AG04450 (cell line): ENCODE data around the gene STK4. TPM values are rescaled to one million over a fixed set of nuclear protein-coding genes. Genes with fewer than 3 reads are reported as not detected.
"Not testable (repeated sequence)": the region's sequence is repeated elsewhere in the genome, so short reads cannot be mapped to it uniquely, and the experiment has no call there.

Experiments
- CTCF ChIA-PET: fragments of 300-600, 350-600 bp; formaldehyde crosslinking; extraction: SDS; loops from one replicate; lab custom pipeline; 2022; ENCODE audit warnings: antibody characterized with exemption, inconsistent platforms; lab: Charles Lee
- POLR2A ChIA-PET: fragments of 350-600 bp; formaldehyde crosslinking; extraction: SDS; loops from one replicate; lab custom pipeline; 2021; ENCODE audit warnings: antibody characterized with exemption, inconsistent platforms; lab: Yijun Ruan, JAX
- DNase-seq: peaks from one replicate; pipeline ENCODE4 v3.0.0-alpha.2; 2011; ENCODE audit warnings: low read depth, low spot score
- H3K27ac ChIP-seq: one replicate; pipeline ENCODE4 v1.5.1; 2012; ENCODE audit warnings: low read depth, low read length, control low read depth
- H3K27me3 ChIP-seq: one replicate; pipeline ENCODE4 v1.6.0; 2012; ENCODE audit warnings: low read length; ENCODE audit not compliant: control insufficient read depth, insufficient read depth
- H3K4me3 ChIP-seq: 2 replicates; pipeline ENCODE4 v1.5.1; 2011; ENCODE audit warnings: mild to moderate bottlenecking, low read depth, low read length, control low read depth
- H3K9me3 ChIP-seq: 2 replicates; pipeline ENCODE4 v1.5.1; 2012; ENCODE audit warnings: low read length; ENCODE audit not compliant: control insufficient read depth, insufficient read depth
- CTCF ChIP-seq: IDR thresholded peaks from 2 replicates; pipeline ENCODE4 v1.5.1; 2011; ENCODE audit warnings: low read depth, low read length, control low read depth, inconsistent platforms
- polyA plus RNA-seq: library from polyadenylated mRNA; depleted of rRNA; stranded (reverse); fragments of >200 nt; gene quantifications from 2 replicates; pipeline ENCODE4 v1.2.3, GENCODE V29; 2011

STK4 gene
- polyA plus RNA-seq, 1 experiment, result 25.1 TPM

GRCh38 chr20:45019027-45019761, 52.9 kb downstream of the STK4 start:
- Histone ChIP-seq H3K4me3 (no peak overlapping the region), H3K27ac (no peak overlapping the region), H3K27me3 (no peaks in the 10 kb centered on the region), H3K9me3 (no peaks in the 10 kb centered on the region)
- CTCF ChIA-PET, result interaction anchor here (1.0 to 4.3 kb wide), 6 partner anchors 8 to 275 kb away, joined by 3 to 22 read pairs (median 12); no protein-coding TSS in a partner anchor
- POLR2A ChIA-PET, result no interaction called here
- no peak for DNase-seq
- TF ChIP-seq CTCF, result no peak

- TF ChIP-seq CTCF, result no peak
- ChIA-PET CTCF (interaction anchor here (1.0 to 4.3 kb wide), 6 partner anchors 9 to 274 kb away, joined by 3 to 22 read pairs (median 12); no protein-coding TSS in a partner anchor), POLR2A (no interaction called here)
- no peaks in the 10 kb centered on the region for H3K27me3 ChIP-seq
- H3K27ac ChIP-seq, result no peak overlapping the region
- H3K9me3 ChIP-seq, result no peaks in the 10 kb centered on the region
- H3K4me3 ChIP-seq, result no peak overlapping the region
- DNase-seq, result no peak
Measured at GRCh38 chr20:45019762-45020123, 53.4 kb downstream of the STK4 start.

GRCh38 chr20:45020236-45020886, 54.0 kb downstream of the STK4 start:
- TF ChIP-seq CTCF, result no peak
- CTCF ChIA-PET, result interaction anchor here (0.6 to 4.3 kb wide), 7 partner anchors 9 to 383 kb away, joined by 3 to 22 read pairs (median 4); no protein-coding TSS in a partner anchor
- POLR2A ChIA-PET, result interaction anchor here (0.7 kb wide), 1 partner anchor 79 kb away, joined by 4 read pairs; no protein-coding TSS in a partner anchor
- Histone ChIP-seq H3K27ac (no peak overlapping the region), H3K9me3 (no peaks in the 10 kb centered on the region), H3K4me3 (no peak overlapping the region), H3K27me3 (no peaks in the 10 kb centered on the region)
- no peak for DNase-seq

GRCh38 chr20:45021631-45022030, 55.3 kb downstream of the STK4 start:
- Histone ChIP-seq H3K27me3 (no peaks in the 10 kb centered on the region), H3K4me3 (no peak overlapping the region), H3K9me3 (no peaks in the 10 kb centered on the region), H3K27ac (no peak overlapping the region)
- ChIA-PET CTCF (interaction anchor here (2.6 to 4.3 kb wide), 3 partner anchors 10 to 74 kb away, joined by 16 to 22 read pairs (median 16); no protein-coding TSS in a partner anchor), POLR2A (no interaction called here)
- no peak for DNase-seq
- TF ChIP-seq CTCF, result no peak

GRCh38 chr20:45023140-45023539, 56.8 kb downstream of the STK4 start:
- H3K27ac ChIP-seq, H3K9me3 ChIP-seq, H3K27me3 ChIP-seq, DNase-seq, CTCF ChIA-PET, POLR2A ChIA-PET, H3K4me3 ChIP-seq: not testable (repeated sequence)
